Endothelial cell of umbilical vein (primary cell): Measurements from ENCODE around the gene ZNF714. TPM values are rescaled to one million over a fixed set of nuclear protein-coding genes. Genes with fewer than 3 reads are reported as not detected.

Source experiments
- BruUV-seq: library from RNA; stranded (reverse); fragments of 400-500 nt; replicated peaks from 2 replicates; lab custom pipeline; 2021; lab: Mats Ljungman, UMichigan
- CTCF ChIA-PET: fragments of 300-600, 350-600 bp; sonication (Branson Sonifier 250); formaldehyde crosslinking; loops from one replicate; lab custom pipeline; 2021; ENCODE audit warnings: antibody characterized with exemption, inconsistent platforms; lab: Charles Lee
- POLR2A ChIA-PET: fragments of 300-600, 350-600 bp; sonication (Branson Sonifier 250); formaldehyde crosslinking; loops from one replicate; lab custom pipeline; 2021; ENCODE audit warnings: antibody characterized with exemption, inconsistent platforms; lab: Charles Lee
- DNase-seq: peaks from one replicate; pipeline ENCODE4 v3.0.0-alpha.2; 2011; ENCODE audit warnings: low read depth, low spot score
- FAIRE-seq: peaks from 2 replicates; lab custom pipeline; 2011; peaks lifted over from hg19 to GRCh38; lab: Jason Lieb, UNC
- H2AFZ ChIP-seq: 2 replicates; pipeline ENCODE4 v1.6.0; 2012; ENCODE audit warnings: low read depth, low read length, control low read depth, inconsistent platforms
- H3K27ac ChIP-seq: 2 replicates; pipeline ENCODE4 v1.5.1; 2011; ENCODE audit warnings: low read depth, mild to moderate bottlenecking, control low read depth, low read length, moderate library complexity; ENCODE audit not compliant: insufficient read depth
- H3K27me3 ChIP-seq, 2 experiments: 2 replicates each; pipeline versions ENCODE4 v1.6.0 to v1.6.1; 2011; ENCODE audit warnings: low read length in 2 of 2, mixed read lengths in 1 of 2; ENCODE audit not compliant: control insufficient read depth in 2 of 2, insufficient read depth in 2 of 2
- H3K36me3 ChIP-seq, 2 experiments: 2 replicates in 1 of 2; 3 replicates in 1 of 2; pipeline ENCODE4 v1.5.1; 2011; ENCODE audit warnings: low read length in 2 of 2, mild to moderate bottlenecking in 1 of 2, moderate library complexity in 1 of 2; ENCODE audit not compliant: control insufficient read depth in 2 of 2, insufficient read depth in 2 of 2; ENCODE audit errors: extremely low read depth in 1 of 2
- H3K4me1 ChIP-seq: 3 replicates; pipeline ENCODE4 v1.5.1; 2011; ENCODE audit warnings: mild to moderate bottlenecking, low read length; ENCODE audit not compliant: control insufficient read depth, insufficient read depth; ENCODE audit errors: extremely low read depth
- H3K4me2 ChIP-seq: 2 replicates; pipeline ENCODE4 v1.6.1; 2011; ENCODE audit warnings: low read length, control low read depth, mixed read lengths; ENCODE audit not compliant: insufficient read depth
- H3K4me3 ChIP-seq, 3 experiments: fragments of 200-600 bp in 1 of 3; sonication (generic), shearing (Covaris generic) in 1 of 3; replicated peaks in 1 of 3; 2 replicates each; pipeline ENCODE4 v1.5.1; 2011 to 2016; ENCODE audit warnings: control low read depth in 3 of 3, low read length in 3 of 3, mild to moderate bottlenecking in 2 of 3, inconsistent platforms in 1 of 3, low read depth in 1 of 3, moderate library complexity in 1 of 3; ENCODE audit not compliant: insufficient read depth in 1 of 3
- H3K79me2 ChIP-seq: 2 replicates; pipeline ENCODE4 v1.6.0; 2012; ENCODE audit warnings: low read length, inconsistent platforms; ENCODE audit not compliant: control insufficient read depth, insufficient read depth
- H3K9ac ChIP-seq: replicated peaks from 2 replicates; pipeline ENCODE3; 2011; ENCODE audit warnings: low read length, control low read depth; ENCODE audit not compliant: insufficient read depth; ENCODE audit errors: extremely low read depth
- H3K9me1 ChIP-seq: replicated peaks from 3 replicates; pipeline ENCODE4 v1.6.0; 2011; ENCODE audit warnings: mild to moderate bottlenecking, low read length; ENCODE audit not compliant: control insufficient read depth, insufficient read depth; ENCODE audit errors: extremely low read depth
- H3K9me3 ChIP-seq: replicated peaks from 2 replicates; pipeline ENCODE4 v1.5.1; 2012; ENCODE audit warnings: low read length, inconsistent platforms; ENCODE audit not compliant: control insufficient read depth, insufficient read depth
- H4K20me1 ChIP-seq: replicated peaks from 2 replicates; pipeline ENCODE3; 2011; ENCODE audit warnings: mild to moderate bottlenecking, low read length; ENCODE audit not compliant: control insufficient read depth, insufficient read depth; ENCODE audit errors: extremely low read depth
- EZH2 ChIP-seq: IDR thresholded peaks from 2 replicates; pipeline ENCODE4 v1.6.1; 2012; ENCODE audit warnings: borderline replicate concordance, low read depth, mild to moderate bottlenecking, moderate library complexity, low read length, inconsistent platforms; ENCODE audit not compliant: severe bottlenecking
- FOS ChIP-seq: IDR thresholded peaks from 2 replicates; pipeline ENCODE4 v1.6.1; 2011; ENCODE audit warnings: mild to moderate bottlenecking, low read length, moderate library complexity, borderline replicate concordance; ENCODE audit not compliant: insufficient read depth
- GATA2 ChIP-seq: IDR thresholded peaks from 2 replicates; pipeline ENCODE4 v1.7.0; 2011; ENCODE audit warnings: low read depth, mild to moderate bottlenecking, moderate library complexity, mixed read lengths, low read length; ENCODE audit not compliant: insufficient read length, insufficient read depth
- JUN ChIP-seq: IDR thresholded peaks from 2 replicates; pipeline ENCODE4 v1.6.1; 2011; ENCODE audit warnings: borderline replicate concordance, low read depth; ENCODE audit not compliant: insufficient read length, insufficient read depth
- POLR2A ChIP-seq: IDR thresholded peaks from 2 replicates; pipeline ENCODE4 v1.6.1; 2012; ENCODE audit warnings: low read depth, mild to moderate bottlenecking, control low read depth, low read length
- POLR2AphosphoS5 ChIP-seq: IDR thresholded peaks from 2 replicates; pipeline ENCODE4 v1.6.1; 2012; ENCODE audit warnings: low read depth, mild to moderate bottlenecking, control low read depth, low read length, moderate library complexity; ENCODE audit not compliant: insufficient read depth
- dilution Hi-C: fragments of 300-500 bp; cut with MboI; formaldehyde crosslinking; loops from one replicate; pipeline ENCODE4 v1.15.0; 2019; ENCODE audit warnings: low sequenced_read_pairs; ENCODE audit not compliant: extremely low pct_ligation_motif_present
- intact Hi-C: fragments of 100-400 bp; cut with micrococcal nuclease; formaldehyde crosslinking; loops from one replicate; pipeline ENCODE4 v1.10.0; 2022
- polyA plus RNA-seq, 4 experiments: library from polyadenylated mRNA; depleted of rRNA in 3 of 4; stranded (reverse) in 3 of 4; unstranded in 1 of 4; fragments of >200 nt; gene quantifications; 2 replicates each; pipeline versions ENCODE4 v1.2.1 to v1.2.3, GENCODE V29; 2011 to 2012; ENCODE audit warnings: missing spikeins in 1 of 4
- total RNA-seq: library from RNA; stranded (reverse); gene quantifications from 2 replicates; pipeline ENCODE4 v1.2.3, GENCODE V29; 2021
- TF ChIP-seq, protein P1 (sequence below), 2 donors: IDR thresholded peaks; 1 replicate in 1 of 2; 2 replicates in 1 of 2; pipeline ENCODE4 v1.5.1; 2011; ENCODE audit warnings: low read length in 2 of 2, mild to moderate bottlenecking in 2 of 2, moderate library complexity in 2 of 2, control low read depth in 1 of 2, inconsistent platforms in 1 of 2, low read depth in 1 of 2; ENCODE audit not compliant: insufficient read depth in 1 of 2; ENCODE audit errors: extremely low read depth in 1 of 2
- TF ChIP-seq, protein P2 (sequence below): IDR thresholded peaks from 2 replicates; pipeline ENCODE4 v1.6.1; 2011; ENCODE audit not compliant: insufficient read depth, insufficient read length

ZNF714 gene
- total and polyA plus RNA-seq, 2 donors (not counting 3 experiments of a cell fraction or from before 2014, with no cell fraction given) = 3.4 to 15.0 TPM

DNA sequence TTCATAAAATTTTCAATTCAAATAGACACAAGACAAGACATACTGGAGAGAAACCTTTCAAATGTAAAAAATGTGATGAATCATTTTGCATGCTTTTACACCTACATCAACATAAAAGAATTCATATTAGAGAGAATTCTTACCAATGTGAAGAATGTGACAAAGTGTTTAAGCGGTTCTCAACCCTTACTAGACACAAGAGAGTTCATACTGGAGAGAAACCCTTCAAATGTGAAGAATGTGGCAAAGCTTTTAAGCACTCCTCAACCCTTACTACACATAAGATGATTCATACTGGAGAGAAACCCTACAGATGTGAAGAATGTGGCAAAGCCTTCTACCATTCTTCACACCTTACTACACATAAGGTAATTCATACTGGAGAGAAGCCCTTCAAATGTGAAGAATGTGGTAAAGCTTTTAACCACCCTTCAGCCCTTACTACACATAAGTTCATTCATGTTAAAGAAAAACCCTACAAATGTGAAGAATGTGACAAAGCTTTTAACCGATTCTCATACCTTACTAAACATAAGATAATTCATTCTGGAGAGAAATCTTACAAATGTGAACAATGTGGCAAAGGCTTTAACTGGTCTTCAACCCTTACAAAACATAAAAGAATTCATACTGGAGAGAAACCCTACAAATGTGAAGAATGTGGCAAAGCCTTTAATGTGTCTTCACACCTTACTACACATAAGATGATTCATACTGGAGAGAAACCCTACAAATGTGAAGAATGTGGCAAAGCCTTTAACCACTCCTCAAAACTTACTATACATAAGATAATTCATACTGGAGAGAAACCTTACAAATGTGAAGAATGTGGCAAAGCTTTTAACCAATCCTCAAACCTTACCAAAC, 35.3 kb downstream of the ZNF714 start:
- TF ChIP-seq GATA2 (no peak), POLR2AphosphoS5 (no peak), JUN (no peak), FOS (no peak), POLR2A (no peak), EZH2 (no peak)
- TF ChIP-seq, protein P1, sequence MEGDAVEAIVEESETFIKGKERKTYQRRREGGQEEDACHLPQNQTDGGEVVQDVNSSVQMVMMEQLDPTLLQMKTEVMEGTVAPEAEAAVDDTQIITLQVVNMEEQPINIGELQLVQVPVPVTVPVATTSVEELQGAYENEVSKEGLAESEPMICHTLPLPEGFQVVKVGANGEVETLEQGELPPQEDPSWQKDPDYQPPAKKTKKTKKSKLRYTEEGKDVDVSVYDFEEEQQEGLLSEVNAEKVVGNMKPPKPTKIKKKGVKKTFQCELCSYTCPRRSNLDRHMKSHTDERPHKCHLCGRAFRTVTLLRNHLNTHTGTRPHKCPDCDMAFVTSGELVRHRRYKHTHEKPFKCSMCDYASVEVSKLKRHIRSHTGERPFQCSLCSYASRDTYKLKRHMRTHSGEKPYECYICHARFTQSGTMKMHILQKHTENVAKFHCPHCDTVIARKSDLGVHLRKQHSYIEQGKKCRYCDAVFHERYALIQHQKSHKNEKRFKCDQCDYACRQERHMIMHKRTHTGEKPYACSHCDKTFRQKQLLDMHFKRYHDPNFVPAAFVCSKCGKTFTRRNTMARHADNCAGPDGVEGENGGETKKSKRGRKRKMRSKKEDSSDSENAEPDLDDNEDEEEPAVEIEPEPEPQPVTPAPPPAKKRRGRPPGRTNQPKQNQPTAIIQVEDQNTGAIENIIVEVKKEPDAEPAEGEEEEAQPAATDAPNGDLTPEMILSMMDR (IDR thresholded peaks at IDR 0.05; ENCODE audit: extremely low read depth in 1 of 2, insufficient read depth in 1 of 2, low read depth in 1 of 2, low read length in 2 of 2) = no peak
- TF ChIP-seq, protein P2, sequence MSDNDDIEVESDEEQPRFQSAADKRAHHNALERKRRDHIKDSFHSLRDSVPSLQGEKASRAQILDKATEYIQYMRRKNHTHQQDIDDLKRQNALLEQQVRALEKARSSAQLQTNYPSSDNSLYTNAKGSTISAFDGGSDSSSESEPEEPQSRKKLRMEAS = no peak
- no TSS peak for BruUV-seq
- CTCF ChIA-PET = no interaction called here
- DNase-seq = no peak
- no peaks in the 10 kb centered on the region for H3K9me1 ChIP-seq
- H4K20me1 ChIP-seq = no peaks in the 10 kb centered on the region
- no peaks in the 10 kb centered on the region for H3K27me3 ChIP-seq
- no peaks in the 10 kb centered on the region for H3K9me3 ChIP-seq
- H3K36me3 ChIP-seq = peaks cover 0 to 5% of the 10 kb centered on the region in 2 experiments
- H3K79me2 ChIP-seq = no peaks in the 10 kb centered on the region
- POLR2A ChIA-PET = no interaction called here
- dilution Hi-C loops (no loop called here), intact Hi-C loops (no loop called here)
- no peaks in the 10 kb centered on the region for H3K4me1 ChIP-seq
- H3K4me3 ChIP-seq = no peak overlapping the region
- no peak for FAIRE-seq
- no peak overlapping the region for H3K4me2 ChIP-seq
- H3K9ac ChIP-seq = no peak overlapping the region
- H2AFZ ChIP-seq = no peak overlapping the region
- no peak overlapping the region for H3K27ac ChIP-seq
